Measurements from ENCODE around the gene RWDD2A. TPM values are rescaled to one million over a fixed set of nuclear protein-coding genes. Genes with fewer than 3 reads are reported as not detected.

Gene RWDD2A
- polyA plus RNA-seq (2013, experiment 1 of 4) = 6.7 TPM
- polyA plus RNA-seq (2013, experiment 2 of 4) = 8.4 TPM
- polyA plus RNA-seq (2013, experiment 3 of 4) = 7.2 TPM
- polyA plus RNA-seq (2013, experiment 4 of 4) = 7.8 TPM

DNA sequence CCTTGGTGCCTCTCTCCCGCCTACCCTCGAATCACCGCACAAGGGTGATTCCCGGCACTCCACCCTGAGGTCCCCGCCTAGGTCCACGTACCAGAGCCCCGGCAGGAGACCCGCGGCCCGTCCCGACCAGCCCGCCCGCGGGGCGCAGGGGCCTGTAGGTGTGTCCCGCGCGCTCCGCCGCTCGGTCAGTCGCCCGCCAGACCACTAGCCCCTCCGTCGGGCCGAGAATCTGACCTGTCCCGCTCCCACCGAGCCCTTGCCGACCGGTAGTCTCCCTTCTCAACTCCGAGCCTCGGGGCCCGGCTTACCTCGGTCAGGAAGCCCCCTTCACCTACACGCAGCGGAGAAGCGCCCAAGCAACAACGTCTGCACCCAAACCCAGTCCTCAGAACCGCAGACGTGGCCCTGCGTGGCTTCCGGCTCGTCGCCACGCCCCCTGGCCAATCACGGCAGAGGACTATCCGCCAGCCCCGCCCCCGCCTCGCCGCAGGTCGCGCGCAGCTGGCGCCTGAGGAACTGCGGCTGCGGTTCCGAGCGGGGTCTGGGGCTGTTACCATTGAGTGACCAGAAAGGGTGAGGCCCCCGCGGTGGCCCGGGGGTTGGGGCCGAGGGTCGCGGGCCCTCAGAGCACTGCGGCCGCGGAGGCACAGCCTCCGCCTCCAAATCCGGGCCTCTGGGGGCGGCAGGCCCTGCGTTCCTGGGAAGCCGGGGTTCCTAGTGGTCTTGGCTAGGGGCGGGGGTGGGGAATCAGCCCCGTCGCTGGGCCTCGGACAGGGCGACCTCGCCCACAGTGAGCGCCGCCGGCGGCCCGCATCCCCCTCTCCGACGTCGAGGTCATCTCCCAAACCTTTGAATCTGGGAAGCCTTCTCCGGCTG lies at the start of gene RWDD2A, which contains the start of gene PGM3:
Gene RWDD2A (plus strand): TSS at position 487 of the 876 bp plus-strand sequence. CDS start 1,095 bp downstream, outside the sequence.
Gene PGM3 (minus strand): TSS at position 395 of the 876 bp plus-strand sequence. CDS start 2,253 bp downstream, outside the sequence.
- H3K36me3 ChIP-seq (ENCODE audit: control insufficient read depth, insufficient read depth, low read length) = peaks cover 14% of the 10 kb centered on the region
- H3K27ac ChIP-seq (ENCODE audit: insufficient read depth, low read depth, low read length, poor library complexity, severe bottlenecking) = peak within 1 kb of the TSS; percentile 65
- H3K4me3 ChIP-seq (ENCODE audit: insufficient read depth, low read depth, low read length) = peak within 1 kb of the TSS; percentile 93
- no peaks in the 10 kb centered on the region for H3K9me3 ChIP-seq (ENCODE audit: control insufficient read depth, low read length)
- WGBS, 2 experiments = 0% methylated on average over 88 of the region's 88 CpGs
- no peaks in the 10 kb centered on the region for H3K27me3 ChIP-seq (ENCODE audit: control insufficient read depth, insufficient read depth, low read length, poor library complexity, severe bottlenecking)
- H3K4me1 ChIP-seq (ENCODE audit: control insufficient read depth, insufficient read depth, low read length) = peaks cover 2% of the 10 kb centered on the region

- H3K36me3 ChIP-seq (ENCODE audit: control insufficient read depth, insufficient read depth, low read length) = peaks cover 2% of the 10 kb centered on the region
- 91 to 93% methylated on average over 2 of the region's 2 CpGs for WGBS, 2 experiments
- no peak overlapping the region for H3K27ac ChIP-seq (ENCODE audit: insufficient read depth, low read depth, low read length, poor library complexity, severe bottlenecking)
- H3K9me3 ChIP-seq (ENCODE audit: control insufficient read depth, low read length) = no peaks in the 10 kb centered on the region
- no peaks in the 10 kb centered on the region for H3K27me3 ChIP-seq (ENCODE audit: control insufficient read depth, insufficient read depth, low read length, poor library complexity, severe bottlenecking)
- no peak overlapping the region for H3K4me3 ChIP-seq (ENCODE audit: insufficient read depth, low read depth, low read length)
- no peaks in the 10 kb centered on the region for H3K4me1 ChIP-seq (ENCODE audit: control insufficient read depth, insufficient read depth, low read length)
Measured at GRCh38 chr6:83151114-83151513, 42.0 kb upstream of the RWDD2A start.

- H3K27ac ChIP-seq (ENCODE audit: insufficient read depth, low read depth, low read length, poor library complexity, severe bottlenecking) = no peak overlapping the region
- H3K4me3 ChIP-seq (ENCODE audit: insufficient read depth, low read depth, low read length) = no peak overlapping the region
- 92% methylated on average over 1 of the region's 1 CpG; no CpG with 5 or more reads in 1 of the 2 experiments for WGBS, 2 experiments
- H3K9me3 ChIP-seq (ENCODE audit: control insufficient read depth, low read length) = no peaks in the 10 kb centered on the region
- H3K4me1 ChIP-seq (ENCODE audit: control insufficient read depth, insufficient read depth, low read length) = no peaks in the 10 kb centered on the region
- no peaks in the 10 kb centered on the region for H3K27me3 ChIP-seq (ENCODE audit: control insufficient read depth, insufficient read depth, low read length, poor library complexity, severe bottlenecking)
- peaks cover 6% of the 10 kb centered on the region for H3K36me3 ChIP-seq (ENCODE audit: control insufficient read depth, insufficient read depth, low read length)
Measured at GRCh38 chr6:83152913-83153312, 40.2 kb upstream of the RWDD2A start.

DNA sequence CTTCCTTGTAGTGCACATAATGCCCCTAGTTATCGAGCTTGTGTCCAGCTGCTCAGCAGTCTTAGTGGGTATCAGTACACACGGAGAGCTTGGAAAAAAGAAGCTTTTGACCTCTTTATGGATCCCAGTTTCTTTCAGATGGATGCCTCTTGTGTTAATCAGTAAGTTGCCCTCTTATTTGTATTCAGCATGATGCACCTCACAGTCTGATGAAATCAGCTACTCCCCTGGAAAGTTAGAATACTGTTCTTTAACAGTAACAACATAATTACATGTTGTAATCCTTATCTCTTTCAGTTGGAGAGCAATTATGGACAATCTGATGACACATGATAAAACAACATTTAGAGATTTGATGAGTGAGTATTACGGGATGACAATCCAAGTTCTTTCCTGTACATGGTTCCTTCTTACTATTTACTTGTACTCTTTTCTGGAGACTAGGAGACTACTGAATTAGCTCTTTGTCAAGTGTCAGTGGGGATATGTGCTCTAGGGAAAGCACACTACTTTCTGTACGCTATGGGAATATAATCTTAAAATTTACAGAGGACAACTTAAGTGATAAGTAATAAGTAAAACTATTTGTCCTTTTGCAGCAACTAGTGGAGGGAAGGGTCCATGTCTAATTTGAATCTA lies 39.2 kb upstream of the RWDD2A start:
- 90 to 94% methylated on average over 2 to 4 of the region's 4 CpGs for WGBS, 2 experiments
- Histone ChIP-seq H3K27me3 (ENCODE audit: control insufficient read depth, insufficient read depth, low read length, poor library complexity, severe bottlenecking) (no peaks in the 10 kb centered on the region), H3K9me3 (ENCODE audit: control insufficient read depth, low read length) (no peaks in the 10 kb centered on the region), H3K4me1 (ENCODE audit: control insufficient read depth, insufficient read depth, low read length) (no peaks in the 10 kb centered on the region), H3K4me3 (ENCODE audit: insufficient read depth, low read depth, low read length) (no peak overlapping the region), H3K36me3 (ENCODE audit: control insufficient read depth, insufficient read depth, low read length) (peaks cover 6% of the 10 kb centered on the region), H3K27ac (ENCODE audit: insufficient read depth, low read depth, low read length, poor library complexity, severe bottlenecking) (no peak overlapping the region)

- H3K9me3 ChIP-seq (ENCODE audit: control insufficient read depth, low read length) = no peaks in the 10 kb centered on the region
- WGBS, 2 experiments = 93 to 98% methylated on average over 2 of the region's 2 CpGs
- no peak overlapping the region for H3K4me3 ChIP-seq (ENCODE audit: insufficient read depth, low read depth, low read length)
- H3K27ac ChIP-seq (ENCODE audit: insufficient read depth, low read depth, low read length, poor library complexity, severe bottlenecking) = no peak overlapping the region
- peaks cover 11% of the 10 kb centered on the region for H3K36me3 ChIP-seq (ENCODE audit: control insufficient read depth, insufficient read depth, low read length)
- H3K4me1 ChIP-seq (ENCODE audit: control insufficient read depth, insufficient read depth, low read length) = no peaks in the 10 kb centered on the region
- H3K27me3 ChIP-seq (ENCODE audit: control insufficient read depth, insufficient read depth, low read length, poor library complexity, severe bottlenecking) = no peaks in the 10 kb centered on the region
Measured at GRCh38 chr6:83155794-83156193, 37.4 kb upstream of the RWDD2A start.

GRCh38 chr6:83160167-83160566 lies 33.0 kb upstream of the RWDD2A start:
- WGBS, 2 experiments = 93 to 96% methylated on average over 1 of the region's 1 CpG
- Histone ChIP-seq H3K27me3 (ENCODE audit: control insufficient read depth, insufficient read depth, low read length, poor library complexity, severe bottlenecking) (no peaks in the 10 kb centered on the region), H3K36me3 (ENCODE audit: control insufficient read depth, insufficient read depth, low read length) (peaks cover 14% of the 10 kb centered on the region), H3K9me3 (ENCODE audit: control insufficient read depth, low read length) (no peaks in the 10 kb centered on the region), H3K4me1 (ENCODE audit: control insufficient read depth, insufficient read depth, low read length) (no peaks in the 10 kb centered on the region), H3K4me3 (ENCODE audit: insufficient read depth, low read depth, low read length) (no peak overlapping the region), H3K27ac (ENCODE audit: insufficient read depth, low read depth, low read length, poor library complexity, severe bottlenecking) (no peak overlapping the region)

- WGBS, 2 experiments = 90 to 95% methylated on average over 4 of the region's 5 CpGs
- Histone ChIP-seq H3K4me3 (ENCODE audit: insufficient read depth, low read depth, low read length) (no peak overlapping the region), H3K27me3 (ENCODE audit: control insufficient read depth, insufficient read depth, low read length, poor library complexity, severe bottlenecking) (no peaks in the 10 kb centered on the region), H3K27ac (ENCODE audit: insufficient read depth, low read depth, low read length, poor library complexity, severe bottlenecking) (no peak overlapping the region), H3K36me3 (ENCODE audit: control insufficient read depth, insufficient read depth, low read length) (peaks cover 39% of the 10 kb centered on the region), H3K4me1 (ENCODE audit: control insufficient read depth, insufficient read depth, low read length) (no peaks in the 10 kb centered on the region), H3K9me3 (ENCODE audit: control insufficient read depth, low read length) (no peaks in the 10 kb centered on the region)
Measured at GRCh38 chr6:83167726-83168278, 25.4 kb upstream of the RWDD2A start.

GRCh38 chr6:83168556-83168955 lies 24.6 kb upstream of the RWDD2A start:
- H3K4me1 ChIP-seq (ENCODE audit: control insufficient read depth, insufficient read depth, low read length) = no peaks in the 10 kb centered on the region
- WGBS, 2 experiments = 82% methylated on average over 1 of the region's 1 CpG; no CpG with 5 or more reads in 1 of the 2 experiments
- peaks cover 42% of the 10 kb centered on the region for H3K36me3 ChIP-seq (ENCODE audit: control insufficient read depth, insufficient read depth, low read length)
- no peaks in the 10 kb centered on the region for H3K9me3 ChIP-seq (ENCODE audit: control insufficient read depth, low read length)
- H3K27me3 ChIP-seq (ENCODE audit: control insufficient read depth, insufficient read depth, low read length, poor library complexity, severe bottlenecking) = no peaks in the 10 kb centered on the region
- H3K27ac ChIP-seq (ENCODE audit: insufficient read depth, low read depth, low read length, poor library complexity, severe bottlenecking) = no peak overlapping the region
- H3K4me3 ChIP-seq (ENCODE audit: insufficient read depth, low read depth, low read length) = no peak overlapping the region

- H3K27ac ChIP-seq (ENCODE audit: insufficient read depth, low read depth, low read length, poor library complexity, severe bottlenecking) = no peak overlapping the region
- H3K36me3 ChIP-seq (ENCODE audit: control insufficient read depth, insufficient read depth, low read length) = peaks cover 45% of the 10 kb centered on the region
- H3K4me1 ChIP-seq (ENCODE audit: control insufficient read depth, insufficient read depth, low read length) = no peaks in the 10 kb centered on the region
- H3K9me3 ChIP-seq (ENCODE audit: control insufficient read depth, low read length) = no peaks in the 10 kb centered on the region
- no peaks in the 10 kb centered on the region for H3K27me3 ChIP-seq (ENCODE audit: control insufficient read depth, insufficient read depth, low read length, poor library complexity, severe bottlenecking)
- no peak overlapping the region for H3K4me3 ChIP-seq (ENCODE audit: insufficient read depth, low read depth, low read length)
Measured at GRCh38 chr6:83169106-83169505, 24.1 kb upstream of the RWDD2A start.

GRCh38 chr6:83169511-83169910 lies 23.6 kb upstream of the RWDD2A start:
- no peak overlapping the region for H3K27ac ChIP-seq (ENCODE audit: insufficient read depth, low read depth, low read length, poor library complexity, severe bottlenecking)
- H3K4me1 ChIP-seq (ENCODE audit: control insufficient read depth, insufficient read depth, low read length) = no peaks in the 10 kb centered on the region
- H3K27me3 ChIP-seq (ENCODE audit: control insufficient read depth, insufficient read depth, low read length, poor library complexity, severe bottlenecking) = no peaks in the 10 kb centered on the region
- H3K36me3 ChIP-seq (ENCODE audit: control insufficient read depth, insufficient read depth, low read length) = peaks cover 45% of the 10 kb centered on the region
- H3K9me3 ChIP-seq (ENCODE audit: control insufficient read depth, low read length) = no peaks in the 10 kb centered on the region
- H3K4me3 ChIP-seq (ENCODE audit: insufficient read depth, low read depth, low read length) = no peak overlapping the region
- 93 to 100% methylated on average over 1 of the region's 1 CpG for WGBS, 2 experiments
